Fibroblast of skin of right biceps (primary cell): ENCODE measurements around the gene DDX54.

Source experiments
- DNase-seq: peaks from one replicate; pipeline ENCODE4 v3.0.0-alpha.2; 2013

The DDX54 gene

GRCh38 chr12:113186033-113186365, 721 bp upstream of the DDX54 start:
- DNase-seq, result peak; percentile 15

- DNase-seq, result peak; percentile 93
Observed at GRCh38 chr12:113184900-113185179, 438 bp downstream of the DDX54 start.

- no peak for DNase-seq
Observed at GRCh38 chr12:113184098-113184899, 979 bp downstream of the DDX54 start.

GRCh38 chr12:113183030-113183589, 2.2 kb downstream of the DDX54 start:
- no peak for DNase-seq

- DNase-seq, result no peak
Observed at GRCh38 chr12:113181975-113182374, 3.3 kb downstream of the DDX54 start.

GRCh38 chr12:113180333-113180732, 4.9 kb downstream of the DDX54 start:
- DNase-seq, result no peak

- no peak for DNase-seq
Observed at GRCh38 chr12:113179023-113179422, 6.3 kb downstream of the DDX54 start.

- DNase-seq, result peak; percentile 50
Observed at GRCh38 chr12:113174461-113175384, 10.6 kb downstream of the DDX54 start.

GRCh38 chr12:113173081-113173698, 12.1 kb downstream of the DDX54 start:
- no peak for DNase-seq

GRCh38 chr12:113172185-113172584, 13.1 kb downstream of the DDX54 start:
- DNase-seq, result no peak

- DNase-seq, result no peak
Observed at GRCh38 chr12:113171543-113171942, 13.7 kb downstream of the DDX54 start.

- no peak for DNase-seq
Observed at GRCh38 chr12:113170926-113171325, 14.4 kb downstream of the DDX54 start.

- no peak for DNase-seq
Observed at GRCh38 chr12:113170457-113170856, 14.8 kb downstream of the DDX54 start.

- no peak for DNase-seq
Observed at GRCh38 chr12:113169697-113170096, 15.6 kb downstream of the DDX54 start.

GRCh38 chr12:113167868-113168267, 17.4 kb downstream of the DDX54 start:
- DNase-seq, result no peak

GRCh38 chr12:113165521-113166450, 19.5 kb downstream of the DDX54 start:
- no peak for DNase-seq

- DNase-seq, result no peak
Observed at GRCh38 chr12:113164014-113164413, 21.3 kb downstream of the DDX54 start.

GRCh38 chr12:113163030-113163360, 22.3 kb downstream of the DDX54 start:
- DNase-seq, result no peak

- DNase-seq, result peak; percentile 54
Observed at GRCh38 chr12:113162102-113163029, 22.9 kb downstream of the DDX54 start.

- peak; percentile 21 for DNase-seq
Observed at GRCh38 chr12:113161415-113162016, 23.8 kb downstream of the DDX54 start.

- no peak for DNase-seq
Observed at GRCh38 chr12:113159937-113160336, 25.3 kb downstream of the DDX54 start.
